Measurements from ENCODE around the gene CD99.
"Not testable (repeated sequence)": the region's sequence is repeated elsewhere in the genome, so short reads cannot be mapped to it uniquely, and the experiment has no call there.

The CD99 gene

DNA sequence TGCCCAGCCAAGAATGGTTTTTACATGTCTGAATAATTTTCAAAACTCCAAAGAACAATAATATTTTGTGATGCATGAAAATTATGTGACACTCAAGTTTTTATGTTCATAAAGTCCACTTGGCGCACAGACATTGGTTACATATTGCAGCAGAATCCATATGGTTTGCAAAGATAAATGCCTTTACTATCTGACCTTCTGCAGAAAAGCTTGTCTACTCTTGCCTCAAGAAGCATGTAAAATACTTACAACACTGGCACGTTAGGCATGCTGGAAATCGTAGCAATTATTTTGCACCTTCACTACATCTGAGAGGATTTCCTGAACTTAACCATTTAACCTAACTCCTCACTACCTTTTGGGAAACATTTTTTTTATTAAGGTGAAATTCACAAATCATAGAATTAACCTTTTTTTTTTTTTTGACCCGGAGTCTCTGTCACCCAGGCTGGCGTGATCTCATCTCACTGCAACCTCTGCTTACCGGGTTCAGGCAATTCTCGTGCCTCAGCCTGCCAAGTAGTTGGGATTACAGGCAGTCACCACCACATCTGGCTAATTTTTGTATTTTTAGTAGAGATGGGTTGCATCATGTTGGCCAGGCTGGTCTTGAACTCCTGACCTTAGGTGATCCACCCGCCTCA, 57.2 kb downstream of the CD99 start:
- H3F3A ChIP-seq (ENCODE audit: insufficient read depth), result no peaks in the 10 kb centered on the region
- no peaks in the 10 kb centered on the region for H3K36me3 ChIP-seq (ENCODE audit: low read length)
- no peaks in the 10 kb centered on the region for H3K9me3 ChIP-seq (ENCODE audit: insufficient read depth, low read length)
- no peak overlapping the region for H3K4me2 ChIP-seq (ENCODE audit: low read depth, low read length, poor library complexity, severe bottlenecking)
- no peaks in the 10 kb centered on the region for H3K79me2 ChIP-seq (ENCODE audit: insufficient read depth, low read length)
- no peak overlapping the region for H2AFZ ChIP-seq (ENCODE audit: low read depth, low read length, severe bottlenecking)
- no peak overlapping the region for H3K9ac ChIP-seq (ENCODE audit: low read length)
- H3K27ac ChIP-seq (ENCODE audit: low read depth, low read length), result no peak overlapping the region
- H4K20me1 ChIP-seq (ENCODE audit: low read depth, low read length), result no peaks in the 10 kb centered on the region
- no peaks in the 10 kb centered on the region for H3K27me3 ChIP-seq (ENCODE audit: low read length)
- no peaks in the 10 kb centered on the region for H3K9me2 ChIP-seq (replicated peaks; ENCODE audit: insufficient read depth, low read length)
- H3K4me3 ChIP-seq (ENCODE audit: insufficient read depth, low read length, poor library complexity, severe bottlenecking), result no peak overlapping the region
- TF ChIP-seq, protein P1, sequence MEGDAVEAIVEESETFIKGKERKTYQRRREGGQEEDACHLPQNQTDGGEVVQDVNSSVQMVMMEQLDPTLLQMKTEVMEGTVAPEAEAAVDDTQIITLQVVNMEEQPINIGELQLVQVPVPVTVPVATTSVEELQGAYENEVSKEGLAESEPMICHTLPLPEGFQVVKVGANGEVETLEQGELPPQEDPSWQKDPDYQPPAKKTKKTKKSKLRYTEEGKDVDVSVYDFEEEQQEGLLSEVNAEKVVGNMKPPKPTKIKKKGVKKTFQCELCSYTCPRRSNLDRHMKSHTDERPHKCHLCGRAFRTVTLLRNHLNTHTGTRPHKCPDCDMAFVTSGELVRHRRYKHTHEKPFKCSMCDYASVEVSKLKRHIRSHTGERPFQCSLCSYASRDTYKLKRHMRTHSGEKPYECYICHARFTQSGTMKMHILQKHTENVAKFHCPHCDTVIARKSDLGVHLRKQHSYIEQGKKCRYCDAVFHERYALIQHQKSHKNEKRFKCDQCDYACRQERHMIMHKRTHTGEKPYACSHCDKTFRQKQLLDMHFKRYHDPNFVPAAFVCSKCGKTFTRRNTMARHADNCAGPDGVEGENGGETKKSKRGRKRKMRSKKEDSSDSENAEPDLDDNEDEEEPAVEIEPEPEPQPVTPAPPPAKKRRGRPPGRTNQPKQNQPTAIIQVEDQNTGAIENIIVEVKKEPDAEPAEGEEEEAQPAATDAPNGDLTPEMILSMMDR (IDR thresholded peaks at IDR 0.05; ENCODE audit: insufficient read depth, low read length, poor library complexity, severe bottlenecking), result no peak
- no peak for TF ChIP-seq EZH2phosphoT487 (conservative IDR thresholded peaks at IDR 0.05; ENCODE audit: low read length)

DNA sequence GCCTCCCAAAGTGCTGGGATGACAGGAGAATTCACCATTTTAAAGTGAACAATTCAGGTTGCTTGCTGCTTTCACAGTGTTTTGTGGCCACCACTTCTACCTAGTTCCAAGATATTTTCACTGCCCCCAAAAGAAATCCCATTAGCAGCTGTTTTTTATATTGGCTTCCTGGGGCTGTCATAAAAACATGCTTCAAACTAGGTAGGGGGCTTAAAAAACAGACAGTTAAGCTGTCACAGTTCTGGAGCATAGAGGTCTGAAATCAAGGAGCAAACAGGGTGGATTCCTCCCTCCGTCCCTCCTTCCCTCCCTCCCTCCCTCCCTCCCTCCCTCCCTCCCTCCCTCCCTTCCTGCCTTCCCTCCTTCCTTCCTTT, 57.7 kb downstream of the CD99 start:
- Histone ChIP-seq H3K4me3 (ENCODE audit: insufficient read depth, low read length, poor library complexity, severe bottlenecking) (no peak overlapping the region), H3K9me3 (ENCODE audit: insufficient read depth, low read length) (no peaks in the 10 kb centered on the region), H3K27me3 (ENCODE audit: low read length) (no peaks in the 10 kb centered on the region), H3F3A (ENCODE audit: insufficient read depth) (no peaks in the 10 kb centered on the region), H4K20me1 (ENCODE audit: low read depth, low read length) (no peaks in the 10 kb centered on the region), H3K27ac (ENCODE audit: low read depth, low read length) (no peak overlapping the region), H3K9ac (ENCODE audit: low read length) (no peak overlapping the region), H3K36me3 (ENCODE audit: low read length) (no peaks in the 10 kb centered on the region), H2AFZ (ENCODE audit: low read depth, low read length, severe bottlenecking) (no peak overlapping the region), H3K4me2 (ENCODE audit: low read depth, low read length, poor library complexity, severe bottlenecking) (no peak overlapping the region), H3K79me2 (ENCODE audit: insufficient read depth, low read length) (no peaks in the 10 kb centered on the region), H3K9me2 (replicated peaks; ENCODE audit: insufficient read depth, low read length) (no peaks in the 10 kb centered on the region)
- TF ChIP-seq, protein P1 (IDR thresholded peaks at IDR 0.05; ENCODE audit: insufficient read depth, low read length, poor library complexity, severe bottlenecking), result no peak
- TF ChIP-seq EZH2phosphoT487 (conservative IDR thresholded peaks at IDR 0.05; ENCODE audit: low read length), result no peak

DNA sequence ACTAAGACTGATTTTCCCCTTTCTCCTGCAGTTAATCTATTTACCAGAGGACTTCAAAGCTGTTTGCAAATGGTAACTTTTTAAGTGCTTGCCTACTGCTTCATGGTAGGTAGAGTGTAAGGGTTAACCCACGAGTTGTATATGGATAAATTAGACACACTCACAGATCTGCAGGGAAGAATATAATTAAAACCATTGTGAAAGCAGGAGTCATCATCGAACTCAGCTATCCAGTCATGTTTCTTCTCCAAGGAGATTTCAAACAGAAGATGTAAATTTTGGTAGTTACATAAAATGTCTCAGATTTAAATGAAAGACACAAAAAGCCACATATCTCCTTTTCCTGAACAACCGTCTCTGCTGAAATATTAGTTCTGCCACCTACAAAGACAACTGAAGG, 60.2 kb downstream of the CD99 start:
- Histone ChIP-seq H3K9me3 (ENCODE audit: insufficient read depth, low read length) (no peaks in the 10 kb centered on the region), H4K20me1 (ENCODE audit: low read depth, low read length) (no peaks in the 10 kb centered on the region), H3K4me2 (ENCODE audit: low read depth, low read length, poor library complexity, severe bottlenecking) (no peak overlapping the region), H3K79me2 (ENCODE audit: insufficient read depth, low read length) (no peaks in the 10 kb centered on the region), H3K4me3 (ENCODE audit: insufficient read depth, low read length, poor library complexity, severe bottlenecking) (no peak overlapping the region), H3F3A (ENCODE audit: insufficient read depth) (no peaks in the 10 kb centered on the region), H3K27ac (ENCODE audit: low read depth, low read length) (no peak overlapping the region), H3K9ac (ENCODE audit: low read length) (no peak overlapping the region), H2AFZ (ENCODE audit: low read depth, low read length, severe bottlenecking) (no peak overlapping the region), H3K36me3 (ENCODE audit: low read length) (no peaks in the 10 kb centered on the region), H3K9me2 (replicated peaks; ENCODE audit: insufficient read depth, low read length) (no peaks in the 10 kb centered on the region), H3K27me3 (ENCODE audit: low read length) (no peaks in the 10 kb centered on the region)
- TF ChIP-seq, protein P1 (IDR thresholded peaks at IDR 0.05; ENCODE audit: insufficient read depth, low read length, poor library complexity, severe bottlenecking), result no peak
- no peak for TF ChIP-seq EZH2phosphoT487 (conservative IDR thresholded peaks at IDR 0.05; ENCODE audit: low read length)

DNA sequence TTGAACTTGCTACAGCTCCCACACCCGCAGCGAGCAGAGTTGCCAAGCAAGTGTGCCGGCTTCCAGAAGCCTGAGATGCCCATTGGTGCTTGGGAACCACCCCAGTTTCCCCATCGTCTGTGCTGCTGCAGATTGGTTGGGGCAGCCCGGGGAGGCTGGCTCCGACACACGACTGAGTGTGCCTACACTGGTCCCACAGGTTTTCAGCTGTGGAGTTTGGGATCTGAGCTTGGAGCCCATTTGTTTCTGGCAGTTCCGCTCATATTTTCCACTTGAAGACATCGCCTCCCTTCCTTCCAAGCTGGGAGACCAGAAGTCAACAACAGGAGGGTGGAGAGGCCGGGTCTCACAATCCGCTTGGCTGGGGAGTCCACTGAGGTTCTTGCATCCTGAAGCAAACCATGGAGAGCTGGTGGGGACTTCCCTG, 60.8 kb downstream of the CD99 start, which contains the start of gene XG:
TSS of gene XG (plus strand) at position 167 of the 427 bp plus-strand sequence. CDS start at position 402, 235 bp downstream.
- not testable (repeated sequence) for H3K79me2 ChIP-seq (ENCODE audit: insufficient read depth, low read length); H3K27me3 ChIP-seq (ENCODE audit: low read length); H3K27ac ChIP-seq (ENCODE audit: low read depth, low read length); H2AFZ ChIP-seq (ENCODE audit: low read depth, low read length, severe bottlenecking); H3K36me3 ChIP-seq (ENCODE audit: low read length); H4K20me1 ChIP-seq (ENCODE audit: low read depth, low read length); H3K9me3 ChIP-seq (ENCODE audit: insufficient read depth, low read length); H3K9ac ChIP-seq (ENCODE audit: low read length); H3K4me3 ChIP-seq (ENCODE audit: insufficient read depth, low read length, poor library complexity, severe bottlenecking); H3K9me2 ChIP-seq (replicated peaks; ENCODE audit: insufficient read depth, low read length); H3F3A ChIP-seq (ENCODE audit: insufficient read depth); H3K4me2 ChIP-seq (ENCODE audit: low read depth, low read length, poor library complexity, severe bottlenecking)

DNA sequence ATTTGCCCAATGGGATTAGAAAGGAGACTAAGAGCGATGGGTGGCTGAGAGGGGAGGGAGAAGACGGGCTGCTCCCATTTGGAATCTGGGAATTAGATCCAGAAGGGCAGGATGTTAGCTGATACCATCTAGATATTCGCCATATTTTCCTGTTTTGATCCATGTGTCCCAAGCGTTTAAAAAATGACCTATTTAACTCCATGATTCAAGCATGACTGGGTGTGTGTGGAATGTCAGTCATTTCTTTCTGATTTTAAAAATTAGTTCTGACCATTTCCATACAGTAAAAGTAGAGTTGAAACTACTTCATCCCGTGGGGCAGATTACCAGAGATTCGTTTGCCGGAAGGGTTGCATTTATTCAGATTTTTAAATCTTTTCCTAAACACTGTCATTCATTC, 61.3 kb downstream of the CD99 start:
- H3K36me3 ChIP-seq (ENCODE audit: low read length); H3F3A ChIP-seq (ENCODE audit: insufficient read depth); H2AFZ ChIP-seq (ENCODE audit: low read depth, low read length, severe bottlenecking); H3K79me2 ChIP-seq (ENCODE audit: insufficient read depth, low read length); H3K9ac ChIP-seq (ENCODE audit: low read length); H3K27me3 ChIP-seq (ENCODE audit: low read length); H4K20me1 ChIP-seq (ENCODE audit: low read depth, low read length); H3K4me3 ChIP-seq (ENCODE audit: insufficient read depth, low read length, poor library complexity, severe bottlenecking); H3K27ac ChIP-seq (ENCODE audit: low read depth, low read length); H3K9me2 ChIP-seq (replicated peaks; ENCODE audit: insufficient read depth, low read length); H3K4me2 ChIP-seq (ENCODE audit: low read depth, low read length, poor library complexity, severe bottlenecking); H3K9me3 ChIP-seq (ENCODE audit: insufficient read depth, low read length): not testable (repeated sequence)

Measured in SU-DHL-6 (cell line).